ENCODE data around the gene ARHGEF38. TPM values are rescaled to one million over a fixed set of nuclear protein-coding genes. Genes with fewer than 3 reads are reported as not detected.

The ARHGEF38 gene
- total RNA-seq, 2 experiments from 2014 or later, result not detected

GRCh38 chr4:105543881-105544280 is 8.5 kb upstream of the ARHGEF38 start:
- H3K4me1 Mint-ChIP-seq, result no peaks in the 10 kb centered on the region
- no peak overlapping the region for H3K4me3 Mint-ChIP-seq
- no peaks in the 10 kb centered on the region for H3K36me3 Mint-ChIP-seq
- DNase-seq, result no peak
- CTCF ChIA-PET, result no interaction called here
- H3K27me3 Mint-ChIP-seq, result peaks cover 32% of the 10 kb centered on the region
- H3K27ac Mint-ChIP-seq, result no peak overlapping the region
- H3K9me3 Mint-ChIP-seq (ENCODE audit: low read depth), result no peaks in the 10 kb centered on the region
- no peak for ATAC-seq

DNA sequence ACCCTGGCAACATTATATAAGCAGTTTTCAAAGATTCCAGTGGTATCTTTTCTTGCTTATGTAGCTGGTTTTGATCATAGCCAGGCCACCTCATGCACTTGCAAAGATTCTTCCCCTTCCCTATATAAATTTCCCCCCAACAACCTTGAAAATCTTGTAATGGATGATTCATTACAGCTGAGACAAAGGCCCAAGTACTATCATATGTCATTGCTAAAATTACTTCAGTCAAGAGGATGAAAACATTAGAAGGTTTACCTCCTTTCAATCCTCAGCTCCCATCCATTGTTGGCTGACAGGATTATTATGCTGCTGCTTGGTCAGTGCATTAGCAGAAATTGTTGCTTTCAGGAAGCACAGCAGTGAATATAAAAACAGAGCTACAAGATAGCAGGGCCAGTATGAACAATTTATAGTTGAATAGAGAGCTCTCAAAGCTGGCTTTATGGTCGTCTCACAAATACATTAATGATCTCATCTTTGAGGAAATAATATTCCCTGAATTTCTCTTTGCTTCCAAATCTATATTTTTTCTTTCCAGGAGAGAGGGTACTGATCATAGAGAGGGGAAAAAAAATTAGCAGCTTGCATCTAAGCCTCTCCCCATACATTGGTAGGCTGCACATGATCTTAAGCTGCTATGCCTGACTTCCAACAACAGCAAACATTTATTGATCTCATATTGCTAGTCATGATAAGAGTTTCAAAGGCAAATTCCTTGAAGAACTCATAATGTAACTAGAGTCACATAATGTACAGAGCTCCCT is 7.7 kb upstream of the ARHGEF38 start:
- Mint-ChIP-seq H3K9me3 (ENCODE audit: low read depth) (no peaks in the 10 kb centered on the region), H3K4me1 (no peaks in the 10 kb centered on the region), H3K36me3 (no peaks in the 10 kb centered on the region), H3K27me3 (peaks cover 30% of the 10 kb centered on the region), H3K27ac (no peak overlapping the region), H3K4me3 (no peak overlapping the region)
- ATAC-seq (no peak), DNase-seq (no peak)
- CTCF ChIA-PET, result no interaction called here

DNA sequence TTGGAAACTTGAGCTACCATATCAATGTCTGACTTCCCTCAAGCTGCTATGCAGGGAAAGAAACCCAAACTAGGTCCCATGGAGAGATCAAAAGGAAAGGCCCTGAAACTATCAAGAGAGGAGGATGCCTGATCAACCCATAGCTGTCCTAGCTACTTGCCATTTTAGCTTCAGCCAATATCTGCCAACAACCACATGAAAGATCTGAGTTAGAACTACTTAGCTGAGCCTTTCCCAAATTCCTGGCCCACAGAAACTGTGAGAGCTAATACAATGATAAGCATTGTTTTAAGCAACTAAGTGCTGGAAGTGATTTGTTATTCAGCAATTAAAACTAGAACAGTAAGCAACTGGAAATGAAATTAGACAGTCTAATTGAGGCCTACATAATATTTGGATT is 6.3 kb upstream of the ARHGEF38 start:
- ATAC-seq, result no peak
- CTCF ChIA-PET, result no interaction called here
- no peaks in the 10 kb centered on the region for H3K36me3 Mint-ChIP-seq
- no peaks in the 10 kb centered on the region for H3K9me3 Mint-ChIP-seq (ENCODE audit: low read depth)
- no peak overlapping the region for H3K27ac Mint-ChIP-seq
- H3K4me1 Mint-ChIP-seq, result no peaks in the 10 kb centered on the region
- H3K27me3 Mint-ChIP-seq, result peaks cover 27% of the 10 kb centered on the region
- H3K4me3 Mint-ChIP-seq, result no peak overlapping the region
- DNase-seq, result no peak

DNA sequence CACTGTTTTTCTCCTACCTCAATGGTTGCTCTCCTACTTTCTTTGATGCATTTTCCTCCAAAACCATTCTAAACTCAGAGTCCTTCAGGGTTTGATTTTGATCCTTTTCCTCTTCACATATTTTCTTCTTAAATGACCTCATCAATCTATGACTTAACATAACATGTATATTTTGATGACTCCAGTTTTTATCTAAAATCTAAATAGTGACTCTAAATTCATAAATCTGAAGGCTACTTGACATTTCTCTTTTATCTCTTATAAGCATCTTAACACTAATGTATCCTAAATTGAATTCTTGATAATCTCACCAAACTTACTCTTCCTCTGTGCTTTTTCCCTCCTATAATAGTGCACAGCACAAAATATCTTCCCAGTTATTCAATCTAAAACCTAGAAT is 4.7 kb upstream of the ARHGEF38 start:
- DNase-seq, result no peak
- Mint-ChIP-seq H3K4me3 (no peak overlapping the region), H3K4me1 (no peaks in the 10 kb centered on the region), H3K9me3 (ENCODE audit: low read depth) (no peaks in the 10 kb centered on the region), H3K36me3 (no peaks in the 10 kb centered on the region), H3K27ac (no peak overlapping the region), H3K27me3 (peaks cover 13% of the 10 kb centered on the region)
- CTCF ChIA-PET, result no interaction called here
- ATAC-seq, result no peak

GRCh38 chr4:105548483-105548882 is 3.9 kb upstream of the ARHGEF38 start:
- H3K27me3 Mint-ChIP-seq, result peaks cover 10% of the 10 kb centered on the region
- H3K27ac Mint-ChIP-seq, result no peak overlapping the region
- H3K4me1 Mint-ChIP-seq, result no peaks in the 10 kb centered on the region
- no peaks in the 10 kb centered on the region for H3K36me3 Mint-ChIP-seq
- no peak for DNase-seq
- H3K4me3 Mint-ChIP-seq, result no peak overlapping the region
- CTCF ChIA-PET, result no interaction called here
- H3K9me3 Mint-ChIP-seq (ENCODE audit: low read depth), result no peaks in the 10 kb centered on the region
- ATAC-seq, result no peak

DNA sequence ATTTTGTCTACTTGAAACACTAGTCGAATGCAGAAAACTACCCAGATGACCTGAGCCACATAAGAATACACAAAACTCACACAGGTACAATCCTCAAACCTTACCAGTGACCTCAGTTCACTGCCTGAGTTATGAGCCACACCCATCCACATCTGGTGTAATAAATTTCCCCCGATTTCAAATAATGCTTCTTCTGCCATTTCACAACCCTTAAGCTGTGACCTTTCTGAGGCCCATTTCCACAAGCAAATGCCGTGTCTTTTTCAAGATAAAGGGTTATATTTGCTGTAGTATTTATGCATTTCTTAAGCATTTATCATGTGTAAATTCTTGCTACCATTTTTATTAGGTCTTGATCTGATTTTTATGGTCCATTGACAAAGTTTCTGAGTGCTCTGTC is 1.8 kb upstream of the ARHGEF38 start:
- DNase-seq (no peak), ATAC-seq (no peak)
- CTCF ChIA-PET, result no interaction called here
- H3K36me3 Mint-ChIP-seq, result no peaks in the 10 kb centered on the region
- H3K27ac Mint-ChIP-seq, result no peak overlapping the region
- peaks cover 14% of the 10 kb centered on the region for H3K27me3 Mint-ChIP-seq
- H3K4me1 Mint-ChIP-seq, result no peaks in the 10 kb centered on the region
- H3K4me3 Mint-ChIP-seq, result no peak overlapping the region
- H3K9me3 Mint-ChIP-seq (ENCODE audit: low read depth), result no peaks in the 10 kb centered on the region

DNA sequence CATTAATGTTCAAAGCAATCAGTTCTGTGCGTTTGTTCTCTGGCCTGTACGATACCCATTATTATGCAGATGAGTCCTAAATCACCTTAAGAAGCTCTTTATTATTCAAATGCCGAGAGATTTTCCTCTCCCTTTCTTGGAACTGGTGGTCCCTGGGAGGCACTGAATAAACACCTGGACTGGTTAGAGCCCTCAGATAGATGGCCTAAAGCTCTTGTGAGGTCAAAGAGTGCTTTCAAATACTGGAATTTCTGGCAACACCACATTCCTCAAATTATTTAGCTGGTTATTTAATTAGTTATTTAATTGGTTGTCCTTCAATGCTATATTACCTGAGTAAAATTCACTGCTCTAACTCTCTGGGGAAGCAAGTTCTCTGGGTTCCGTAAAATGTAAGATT is 3.0 kb downstream of the ARHGEF38 start:
- Mint-ChIP-seq H3K27ac (no peak overlapping the region), H3K4me1 (no peaks in the 10 kb centered on the region), H3K4me3 (no peak overlapping the region), H3K9me3 (ENCODE audit: low read depth) (no peaks in the 10 kb centered on the region), H3K36me3 (no peaks in the 10 kb centered on the region), H3K27me3 (peaks cover 6% of the 10 kb centered on the region)
- no peak for ATAC-seq
- CTCF ChIA-PET, result no interaction called here
- no peak for DNase-seq

- CTCF ChIA-PET, result no interaction called here
- DNase-seq, result no peak
- H3K36me3 Mint-ChIP-seq, result no peaks in the 10 kb centered on the region
- no peak overlapping the region for H3K27ac Mint-ChIP-seq
- H3K4me3 Mint-ChIP-seq, result no peak overlapping the region
- peaks cover 6% of the 10 kb centered on the region for H3K27me3 Mint-ChIP-seq
- no peaks in the 10 kb centered on the region for H3K9me3 Mint-ChIP-seq (ENCODE audit: low read depth)
- H3K4me1 Mint-ChIP-seq, result no peaks in the 10 kb centered on the region
- ATAC-seq, result no peak
These were observed 3.8 kb downstream of the ARHGEF38 start for GRCh38 chr4:105556206-105556605.

DNA sequence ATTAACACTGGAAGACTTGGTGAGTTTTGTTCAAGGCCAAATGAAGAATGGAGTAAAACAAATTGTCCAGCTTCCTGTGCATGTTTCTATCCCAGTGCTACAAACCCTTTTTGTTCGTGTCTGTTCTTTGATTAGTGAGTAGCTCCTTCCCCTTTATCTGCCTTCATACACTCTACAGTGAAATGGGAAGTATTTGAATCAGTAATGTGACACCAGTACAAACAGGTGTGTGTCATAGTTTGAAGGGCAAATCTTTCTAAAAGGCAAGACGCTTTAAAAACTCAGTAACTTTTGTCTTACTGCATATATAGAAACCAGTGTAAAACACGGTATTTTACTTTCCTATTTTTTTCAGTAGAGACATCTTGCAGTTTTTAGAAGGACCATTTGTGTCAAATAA is 5.9 kb downstream of the ARHGEF38 start:
- DNase-seq (no peak), ATAC-seq (no peak)
- CTCF ChIA-PET, result no interaction called here
- H3K36me3 Mint-ChIP-seq, result no peaks in the 10 kb centered on the region
- no peaks in the 10 kb centered on the region for H3K9me3 Mint-ChIP-seq (ENCODE audit: low read depth)
- H3K4me3 Mint-ChIP-seq, result no peak overlapping the region
- no peaks in the 10 kb centered on the region for H3K4me1 Mint-ChIP-seq
- no peak overlapping the region for H3K27ac Mint-ChIP-seq
- H3K27me3 Mint-ChIP-seq, result peaks cover 11% of the 10 kb centered on the region

DNA sequence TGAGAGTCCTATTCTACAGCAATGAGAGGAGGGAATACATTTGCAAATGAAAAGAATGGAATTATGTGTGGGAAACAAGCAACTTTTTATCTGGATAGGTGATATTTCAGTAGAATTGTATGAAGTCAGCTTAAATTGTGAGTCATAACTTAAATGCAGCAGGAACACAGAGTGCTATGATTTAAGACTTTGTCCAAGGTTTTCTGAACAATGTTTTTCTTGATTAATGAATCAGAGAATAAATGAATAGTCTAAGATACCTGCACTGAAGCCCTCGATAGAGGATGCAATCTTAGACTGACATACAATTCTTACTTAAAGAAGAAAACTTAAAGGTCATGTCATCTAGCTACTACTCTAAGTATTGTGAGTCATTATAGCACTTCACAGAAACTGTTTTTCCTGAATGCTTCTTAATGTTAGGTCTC is 8.0 kb downstream of the ARHGEF38 start:
- H3K4me1 Mint-ChIP-seq, result no peaks in the 10 kb centered on the region
- no peaks in the 10 kb centered on the region for H3K36me3 Mint-ChIP-seq
- H3K9me3 Mint-ChIP-seq (ENCODE audit: low read depth), result no peaks in the 10 kb centered on the region
- H3K27ac Mint-ChIP-seq, result no peak overlapping the region
- ATAC-seq (no peak), DNase-seq (no peak)
- no peak overlapping the region for H3K4me3 Mint-ChIP-seq
- H3K27me3 Mint-ChIP-seq, result peaks cover 7% of the 10 kb centered on the region
- CTCF ChIA-PET, result no interaction called here

DNA sequence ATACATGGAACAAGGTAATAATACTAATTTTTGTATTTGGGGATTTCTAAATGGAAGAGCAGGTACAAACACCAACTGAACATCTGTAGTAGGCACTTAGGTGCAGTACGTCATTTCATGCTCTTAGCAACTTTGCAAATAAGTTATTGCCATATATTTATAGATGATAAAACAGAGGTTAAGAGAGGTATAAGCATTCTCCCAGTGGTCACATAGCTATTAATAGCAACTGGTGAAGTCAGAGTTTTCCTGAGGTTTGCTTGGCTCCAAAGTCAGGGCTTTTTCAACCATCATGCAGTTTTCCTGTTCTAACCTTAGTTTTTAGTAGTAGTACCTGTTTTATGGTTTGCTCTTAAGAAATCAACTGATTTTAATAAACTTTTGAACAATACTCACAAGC is 10.9 kb downstream of the ARHGEF38 start:
- Mint-ChIP-seq H3K36me3 (no peaks in the 10 kb centered on the region), H3K9me3 (ENCODE audit: low read depth) (no peaks in the 10 kb centered on the region), H3K4me3 (no peak overlapping the region), H3K4me1 (no peaks in the 10 kb centered on the region), H3K27ac (no peak overlapping the region), H3K27me3 (peaks cover 7% of the 10 kb centered on the region)
- CTCF ChIA-PET, result no interaction called here
- no peak for DNase-seq
- no peak for ATAC-seq

DNA sequence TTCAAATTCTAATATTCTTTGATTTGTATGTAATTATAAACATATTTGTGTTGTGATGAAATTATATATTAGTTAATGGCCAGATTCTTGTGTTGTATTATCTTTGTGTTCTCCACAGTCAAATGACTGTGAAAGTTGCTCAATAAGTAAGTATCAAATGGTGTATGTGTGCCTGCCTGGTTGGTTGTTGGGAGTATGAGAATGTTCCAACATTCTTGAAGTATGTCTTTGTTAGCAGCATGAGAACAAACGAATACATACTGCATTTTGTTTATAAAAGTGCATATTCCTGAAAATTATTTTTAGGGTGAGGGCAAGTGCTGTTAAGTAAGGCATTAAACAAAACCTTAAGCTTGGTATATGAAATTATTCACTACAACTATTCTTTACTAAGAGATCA is 16.2 kb downstream of the ARHGEF38 start:
- ATAC-seq, result no peak
- CTCF ChIA-PET, result interaction anchor here (1.0 kb wide), 1 partner anchor 97 kb away, joined by 3 read pairs; no protein-coding TSS in a partner anchor
- Mint-ChIP-seq H3K9me3 (ENCODE audit: low read depth) (no peaks in the 10 kb centered on the region), H3K27ac (no peak overlapping the region), H3K4me3 (no peak overlapping the region), H3K4me1 (no peaks in the 10 kb centered on the region), H3K36me3 (no peaks in the 10 kb centered on the region), H3K27me3 (peaks cover 2% of the 10 kb centered on the region)
- DNase-seq, result no peak

DNA sequence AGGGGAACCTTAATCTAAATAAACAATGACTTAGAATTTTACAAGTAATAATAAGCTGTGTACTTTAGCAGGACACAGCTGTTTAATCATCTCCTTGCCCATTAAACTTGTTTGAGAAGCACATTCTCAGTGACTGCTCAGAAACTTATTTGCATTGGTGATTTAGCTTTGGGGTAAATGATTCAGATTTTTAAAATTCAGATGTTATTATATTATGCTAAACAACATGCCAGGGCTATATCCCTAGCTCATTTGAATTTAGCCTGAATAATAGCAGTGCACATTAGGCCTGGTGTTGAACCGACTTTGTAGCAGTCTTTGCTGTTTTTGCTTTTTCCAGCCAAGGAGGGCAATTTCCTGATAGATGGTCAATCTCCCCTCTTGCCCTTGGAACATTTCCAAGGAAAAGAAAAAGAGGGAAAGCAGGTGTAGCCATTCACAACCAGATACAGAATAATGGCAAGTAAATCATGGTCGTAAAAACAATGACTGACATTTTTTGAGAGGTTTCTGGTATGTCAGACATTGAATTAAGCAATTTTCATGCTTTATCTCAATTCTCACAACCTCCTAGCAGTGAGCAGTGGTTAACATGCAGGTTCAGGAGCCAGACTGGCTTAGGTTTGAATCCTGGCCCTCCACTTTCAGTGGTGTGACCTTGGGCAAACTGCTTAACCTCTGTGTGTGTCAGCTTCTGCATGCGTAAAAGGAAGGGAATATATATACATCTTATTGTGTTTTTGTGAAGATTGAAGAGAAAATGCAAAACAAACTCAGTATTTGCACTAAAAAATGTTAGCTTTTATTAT is 16.8 kb downstream of the ARHGEF38 start:
- CTCF ChIA-PET, result interaction anchor here (1.0 kb wide), 1 partner anchor 96 kb away, joined by 3 read pairs; no protein-coding TSS in a partner anchor
- H3K4me1 Mint-ChIP-seq, result no peaks in the 10 kb centered on the region
- no peak overlapping the region for H3K4me3 Mint-ChIP-seq
- H3K9me3 Mint-ChIP-seq (ENCODE audit: low read depth), result no peaks in the 10 kb centered on the region
- ATAC-seq, result no peak
- peaks cover 4% of the 10 kb centered on the region for H3K27me3 Mint-ChIP-seq
- H3K36me3 Mint-ChIP-seq, result no peaks in the 10 kb centered on the region
- no peak for DNase-seq
- H3K27ac Mint-ChIP-seq, result no peak overlapping the region

- Mint-ChIP-seq H3K36me3 (no peaks in the 10 kb centered on the region), H3K27me3 (peaks cover 3% of the 10 kb centered on the region), H3K27ac (no peak overlapping the region), H3K4me1 (no peaks in the 10 kb centered on the region), H3K9me3 (ENCODE audit: low read depth) (no peaks in the 10 kb centered on the region), H3K4me3 (no peak overlapping the region)
- ATAC-seq (no peak), DNase-seq (no peak)
- CTCF ChIA-PET, result interaction anchor here (1.0 kb wide), 1 partner anchor 96 kb away, joined by 3 read pairs; no protein-coding TSS in a partner anchor
These were observed 17.4 kb downstream of the ARHGEF38 start for GRCh38 chr4:105569866-105570236.

Data from activated CD8-positive, alpha-beta memory T cell treated with anti-CD3 and anti-CD28 coated beads, Interleukin-2, amount 10 ng/mL, durations not matched to agents 7 days and 5 days (primary cell).